OCI-LY7 (cell line): ENCODE measurements around the gene ABCA13. TPM values are rescaled to one million over a fixed set of nuclear protein-coding genes. Genes with fewer than 3 reads are reported as not detected.
A peak's percentile ranks its signal among the peaks of the same experiment; 100 is the strongest.

Source experiments
- BruUV-seq: library from RNA; stranded (reverse); fragments of 400-500 nt; replicated peaks from 2 replicates; lab custom pipeline; 2021; lab: Mats Ljungman, UMichigan
- CTCF ChIA-PET: fragments of 300-600 bp; sonication (Branson Sonifier 250); formaldehyde crosslinking; loops from one replicate; lab custom pipeline; 2022; ENCODE audit warnings: antibody characterized with exemption; ENCODE audit not compliant: unreplicated experiment; lab: Charles Lee
- POLR2A ChIA-PET: fragments of 300-600 bp; sonication (Branson Sonifier 250); formaldehyde crosslinking; loops from one replicate; lab custom pipeline; 2022; ENCODE audit warnings: antibody characterized with exemption; lab: Charles Lee
- DNase-seq: peaks from one replicate; pipeline ENCODE4 v3.0.0-alpha.2; 2015; ENCODE audit warnings: low spot score
- H2AFZ ChIP-seq: fragments of 200-600 bp; sonication (generic), shearing (Covaris generic); 2 replicates; pipeline ENCODE4 v1.6.1; 2014; ENCODE audit warnings: mild to moderate bottlenecking, antibody characterized with exemption, low read length, moderate library complexity
- H3K27ac ChIP-seq: fragments of 200-600 bp; sonication (generic); 2 replicates; pipeline ENCODE4 v1.5.1; 2014; ENCODE audit warnings: mixed run types, low read depth, mild to moderate bottlenecking, moderate library complexity, low read length, inconsistent platforms; ENCODE audit not compliant: poor library complexity, severe bottlenecking
- H3K36me3 ChIP-seq: fragments of 200-600 bp; sonication (generic); 2 replicates; pipeline ENCODE4 v1.6.1; 2014; ENCODE audit warnings: mild to moderate bottlenecking, antibody characterized with exemption, low read length, moderate library complexity, mixed read lengths; ENCODE audit not compliant: insufficient read depth
- H3K4me1 ChIP-seq: fragments of 200-600 bp; sonication (generic); 2 replicates; pipeline ENCODE4 v1.5.1; 2014; ENCODE audit warnings: mild to moderate bottlenecking, low read length; ENCODE audit not compliant: insufficient read depth, poor library complexity, severe bottlenecking
- H3K4me2 ChIP-seq: fragments of 200-600 bp; sonication (generic); 2 replicates; pipeline ENCODE4 v1.6.1; 2014; ENCODE audit warnings: mild to moderate bottlenecking, low read length
- H3K4me3 ChIP-seq: fragments of 200-600 bp; sonication (generic); 2 replicates; pipeline ENCODE4 v1.5.1; 2014; ENCODE audit warnings: mild to moderate bottlenecking, low read depth, low read length; ENCODE audit not compliant: poor library complexity, severe bottlenecking
- H3K79me2 ChIP-seq: fragments of 200-600 bp; sonication (generic); 2 replicates; pipeline ENCODE4 v1.6.1; 2016; ENCODE audit warnings: low read depth, mild to moderate bottlenecking, low read length, moderate library complexity, mixed read lengths; ENCODE audit not compliant: insufficient read depth
- H3K9me2 ChIP-seq: fragments of 200-600 bp; sonication (generic); 2 replicates; pipeline ENCODE4 v1.6.1; 2016; ENCODE audit warnings: mild to moderate bottlenecking, low read length, mixed read lengths; ENCODE audit not compliant: insufficient read depth
- H3K9me3 ChIP-seq: fragments of 200-600 bp; sonication (generic); 2 replicates; pipeline ENCODE4 v1.6.1; 2014; ENCODE audit warnings: mild to moderate bottlenecking, mixed run types, low read length, mixed read lengths
- H4K20me1 ChIP-seq: fragments of 200-600 bp; sonication (generic); 2 replicates; pipeline ENCODE4 v1.6.1; 2014; ENCODE audit warnings: mild to moderate bottlenecking, antibody characterized with exemption, low read length, moderate library complexity, mixed read lengths; ENCODE audit not compliant: insufficient read depth
- EZH2phosphoT487 ChIP-seq: fragments of 200-600 bp; sonication (generic); IDR thresholded peaks from 2 replicates; pipeline ENCODE4 v1.6.1; 2018; ENCODE audit warnings: low read depth, borderline replicate concordance, mild to moderate bottlenecking, mixed run types, antibody characterized with exemption, low read length, moderate library complexity, mixed read lengths
- intact Hi-C: fragments of 100-400 bp; cut with micrococcal nuclease; formaldehyde crosslinking; loops from one replicate; pipeline ENCODE4 v1.10.0; 2022; ENCODE audit not compliant: unreplicated experiment
- total RNA-seq, 2 experiments: library from RNA; depleted of rRNA in 1 of 2; stranded (reverse); fragments of >200 nt in 1 of 2; shearing (Covaris generic) in 1 of 2; gene quantifications; 2 replicates each; pipeline ENCODE4 v1.2.3, GENCODE V29; 2014 to 2022
- TF ChIP-seq, protein P1 (sequence below): fragments of 200-600 bp; sonication (generic); conservative IDR thresholded peaks from 2 replicates; pipeline ENCODE4 v1.5.1; 2014; ENCODE audit warnings: mild to moderate bottlenecking, antibody characterized with exemption, low read length, moderate library complexity, mixed read lengths

ABCA13 gene
- total RNA-seq, 2 experiments from 2014 or later: not detected

DNA sequence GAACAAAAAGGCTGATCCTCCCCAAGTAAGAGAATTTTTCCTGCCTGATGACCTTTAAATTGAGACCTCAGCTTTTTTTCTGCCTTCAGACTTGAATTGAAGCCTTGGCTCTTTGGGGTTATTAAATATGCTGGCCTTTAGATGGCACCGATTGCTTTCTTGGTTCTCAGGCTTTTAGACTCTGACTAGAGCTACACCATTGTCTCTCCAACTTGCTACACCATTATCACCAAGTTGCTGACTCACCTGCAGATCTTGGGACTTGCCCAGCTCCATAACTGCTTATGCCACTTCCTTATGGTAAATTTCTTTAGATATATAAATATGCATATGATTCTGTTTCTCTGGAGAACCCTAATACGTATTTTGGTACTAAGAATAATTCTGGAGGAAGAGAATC is 3.1 kb upstream of the ABCA13 start:
- POLR2A ChIA-PET: no interaction called here
- H4K20me1 ChIP-seq: no peaks in the 10 kb centered on the region

DNA sequence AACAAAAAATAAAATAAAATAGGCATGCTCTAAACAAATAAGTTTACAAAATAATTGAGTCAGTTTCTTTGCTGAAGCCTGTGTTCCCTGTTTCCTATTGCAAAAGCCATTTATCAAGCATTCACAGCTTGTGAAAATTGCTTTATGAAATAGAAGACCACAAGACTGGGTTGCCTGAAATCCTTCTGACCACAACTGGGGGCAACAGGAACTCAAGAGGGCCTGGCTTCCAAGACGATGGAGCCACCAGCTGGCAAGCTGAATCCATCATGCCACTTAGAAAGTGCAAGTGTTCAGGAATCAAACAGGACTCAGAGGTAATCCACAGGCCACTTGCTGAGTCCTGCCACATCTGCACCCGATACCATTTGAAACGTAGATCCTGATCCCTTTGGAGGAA is 752 bp upstream of the ABCA13 start:
- POLR2A ChIA-PET: no interaction called here
- H4K20me1 ChIP-seq: no peaks in the 10 kb centered on the region
- intact Hi-C loops: no loop called here
- no peak for DNase-seq
- CTCF ChIA-PET: no interaction called here
- H3K4me2 ChIP-seq: no peak overlapping the region
- no TSS peak for BruUV-seq
- TF ChIP-seq, protein P1, sequence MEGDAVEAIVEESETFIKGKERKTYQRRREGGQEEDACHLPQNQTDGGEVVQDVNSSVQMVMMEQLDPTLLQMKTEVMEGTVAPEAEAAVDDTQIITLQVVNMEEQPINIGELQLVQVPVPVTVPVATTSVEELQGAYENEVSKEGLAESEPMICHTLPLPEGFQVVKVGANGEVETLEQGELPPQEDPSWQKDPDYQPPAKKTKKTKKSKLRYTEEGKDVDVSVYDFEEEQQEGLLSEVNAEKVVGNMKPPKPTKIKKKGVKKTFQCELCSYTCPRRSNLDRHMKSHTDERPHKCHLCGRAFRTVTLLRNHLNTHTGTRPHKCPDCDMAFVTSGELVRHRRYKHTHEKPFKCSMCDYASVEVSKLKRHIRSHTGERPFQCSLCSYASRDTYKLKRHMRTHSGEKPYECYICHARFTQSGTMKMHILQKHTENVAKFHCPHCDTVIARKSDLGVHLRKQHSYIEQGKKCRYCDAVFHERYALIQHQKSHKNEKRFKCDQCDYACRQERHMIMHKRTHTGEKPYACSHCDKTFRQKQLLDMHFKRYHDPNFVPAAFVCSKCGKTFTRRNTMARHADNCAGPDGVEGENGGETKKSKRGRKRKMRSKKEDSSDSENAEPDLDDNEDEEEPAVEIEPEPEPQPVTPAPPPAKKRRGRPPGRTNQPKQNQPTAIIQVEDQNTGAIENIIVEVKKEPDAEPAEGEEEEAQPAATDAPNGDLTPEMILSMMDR: no peak
- no peak for TF ChIP-seq EZH2phosphoT487
- no peaks in the 10 kb centered on the region for H3K9me2 ChIP-seq
- H2AFZ ChIP-seq: no peak overlapping the region
- no peaks in the 10 kb centered on the region for H3K36me3 ChIP-seq
- no peak overlapping the region for H3K27ac ChIP-seq
- no peaks in the 10 kb centered on the region for H3K9me3 ChIP-seq
- no peak overlapping the region for H3K4me3 ChIP-seq
- H3K79me2 ChIP-seq: no peaks in the 10 kb centered on the region
- no peaks in the 10 kb centered on the region for H3K4me1 ChIP-seq

More for the DNA sequence above, 3.1 kb upstream of the ABCA13 start:
- H3K27ac ChIP-seq: no peak overlapping the region
- DNase-seq: peak; percentile 7
- no peak for TF ChIP-seq EZH2phosphoT487
- TF ChIP-seq, protein P1: peak; percentile 46
- H3K4me1 ChIP-seq: no peaks in the 10 kb centered on the region
- no peak overlapping the region for H2AFZ ChIP-seq
- H3K36me3 ChIP-seq: no peaks in the 10 kb centered on the region
- H3K4me2 ChIP-seq: no peak overlapping the region
- CTCF ChIA-PET: no interaction called here
- H3K9me2 ChIP-seq: no peaks in the 10 kb centered on the region
- H3K4me3 ChIP-seq: no peak overlapping the region
- intact Hi-C loops: no loop called here
- no peaks in the 10 kb centered on the region for H3K79me2 ChIP-seq
- H3K9me3 ChIP-seq: no peaks in the 10 kb centered on the region
- BruUV-seq: no TSS peak

DNA sequence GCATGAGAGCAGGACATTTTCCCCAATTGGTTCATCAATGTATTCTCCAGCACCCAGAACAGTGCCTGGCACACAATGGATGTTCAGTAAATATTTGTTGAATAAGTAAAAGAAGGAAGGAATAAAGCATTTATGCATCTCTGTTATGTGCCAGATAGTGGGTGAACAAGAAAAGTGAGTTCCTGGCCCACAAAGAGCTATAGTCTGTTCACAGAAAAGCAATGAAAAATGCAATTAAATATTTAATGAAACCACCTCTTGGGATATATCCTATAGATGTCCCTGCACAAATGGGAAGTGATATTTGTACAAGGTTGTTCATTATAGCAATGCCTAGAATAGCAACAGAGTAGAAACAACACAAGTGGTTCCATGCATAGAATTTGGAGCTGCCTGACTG is 2.1 kb downstream of the ABCA13 start:
- H3K36me3 ChIP-seq: no peaks in the 10 kb centered on the region
- intact Hi-C loops: no loop called here
- H3K27ac ChIP-seq: no peak overlapping the region
- ChIA-PET CTCF (no interaction called here), POLR2A (no interaction called here)
- no peaks in the 10 kb centered on the region for H3K9me3 ChIP-seq
- no peak overlapping the region for H3K4me3 ChIP-seq
- no peak overlapping the region for H3K4me2 ChIP-seq
- BruUV-seq: no TSS peak
- H4K20me1 ChIP-seq: no peaks in the 10 kb centered on the region
- H2AFZ ChIP-seq: no peak overlapping the region
- TF ChIP-seq, protein P1: no peak
- no peak for TF ChIP-seq EZH2phosphoT487
- no peaks in the 10 kb centered on the region for H3K79me2 ChIP-seq
- DNase-seq: no peak
- no peaks in the 10 kb centered on the region for H3K4me1 ChIP-seq
- no peaks in the 10 kb centered on the region for H3K9me2 ChIP-seq
